ENCODE measurements around the gene ZBTB5. TPM values are rescaled to one million over a fixed set of nuclear protein-coding genes. Genes with fewer than 3 reads are reported as not detected.
A peak's percentile ranks its signal among the peaks of the same experiment; 100 is the strongest.

Gene ZBTB5
- total RNA-seq, 1 experiment from 2014 or later = 5.8 TPM

- ATAC-seq = no peak; the same call in none of the 2 replicates
- ChIA-PET CTCF (interaction anchor here (0.6 kb wide), 1 partner anchor 83 kb away, joined by 4 read pairs; no protein-coding TSS in a partner anchor), POLR2A (ENCODE audit: unreplicated experiment) (no interaction called here)
These were observed 21.0 kb upstream of the ZBTB5 start for GRCh38 chr9:37486256-37486615.

DNA sequence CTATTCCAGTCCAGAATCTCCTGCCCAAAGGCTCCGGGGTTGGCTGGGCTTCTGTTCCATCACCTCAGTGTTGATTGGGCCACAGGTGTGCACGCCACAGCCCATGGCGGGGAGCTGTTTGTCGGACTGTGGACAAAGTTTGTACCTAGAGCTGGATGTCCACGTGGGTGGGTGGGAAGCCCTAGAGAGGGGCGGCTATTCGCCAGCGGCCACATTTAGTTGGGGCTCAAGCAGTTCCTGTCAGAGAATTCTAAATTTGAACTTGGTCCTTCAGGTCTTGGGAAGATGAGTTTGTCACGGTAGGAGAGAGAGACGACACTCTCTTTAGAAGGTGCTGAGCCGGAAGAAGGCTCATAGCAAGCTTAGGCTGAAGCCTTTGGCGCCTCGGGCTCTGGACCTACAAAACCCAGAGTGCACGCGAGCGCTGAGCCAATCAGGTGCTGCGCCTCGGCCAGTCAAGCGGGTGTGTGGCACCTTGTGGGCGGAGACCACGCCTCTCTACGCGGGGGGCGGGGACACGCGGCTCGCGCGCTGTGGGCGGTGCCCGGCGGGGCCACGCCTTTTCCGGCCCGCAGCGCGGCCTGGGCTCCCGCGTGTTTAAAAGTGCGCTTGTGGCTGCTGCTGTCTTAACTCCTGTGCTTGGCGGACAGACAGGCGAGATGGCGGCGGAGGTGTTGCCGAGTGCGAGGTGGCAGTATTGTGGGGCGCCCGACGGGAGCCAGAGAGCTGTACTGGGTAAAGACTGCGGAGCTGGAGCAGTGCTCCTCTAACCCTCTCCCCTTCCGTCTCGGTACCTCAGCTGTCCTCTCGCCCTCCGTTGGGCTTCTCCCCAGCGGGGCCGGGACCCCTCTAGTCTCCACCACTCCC, 20.4 kb upstream of the ZBTB5 start, which contains the start of gene POLR1E:
Gene POLR1E (plus strand): TSS at position 560 of the 867 bp plus-strand sequence. CDS start 100 bp downstream, at position 660.
- POLR2A ChIA-PET (ENCODE audit: unreplicated experiment) = no interaction called here
- TSS peak; percentile 92 for BruUV-seq (replicated peaks)
- H4K20me1 ChIP-seq (ENCODE audit: low read length) = peaks cover 3% of the 10 kb centered on the region; the same call in 1 of the 2 replicates
- no peaks in the 10 kb centered on the region for H3F3A ChIP-seq (ENCODE audit: low read length, unreplicated experiment)
- peak within 1 kb of the TSS; percentile 38 for H3K27ac ChIP-seq (ENCODE audit: low read length)
- peaks cover 28% of the 10 kb centered on the region for H3K4me1 ChIP-seq (ENCODE audit: insufficient read depth, low read length)
- DNase-seq = peak; percentile 94
- intact Hi-C loops (cut with micrococcal nuclease) = loop anchor here (10.0 kb wide), 2 partner anchors 89 to 419 kb away; partner anchors contain the start of genes FBXO10 and SLC25A51
- H3K9me2 ChIP-seq (replicated peaks; ENCODE audit: low read length) = no peaks in the 10 kb centered on the region
- peak within 1 kb of the TSS; percentile 87 for H2AFZ ChIP-seq (ENCODE audit: low read length)
- no peaks in the 10 kb centered on the region for H3K9me3 ChIP-seq (ENCODE audit: low read length)
- CTCF ChIA-PET = interaction anchor here (0.6 kb wide), 1 partner anchor 83 kb away, joined by 4 read pairs; no protein-coding TSS in a partner anchor
- no peaks in the 10 kb centered on the region for H3K27me3 ChIP-seq (ENCODE audit: low read length)
- H3K36me3 ChIP-seq (ENCODE audit: low read depth, low read length) = peaks cover 9% of the 10 kb centered on the region; the same call in 1 of the 2 replicates
- H3K4me3 ChIP-seq (ENCODE audit: low read length) = peak within 1 kb of the TSS; percentile 90
- H3K79me2 ChIP-seq (ENCODE audit: low read length) = peaks cover 42% of the 10 kb centered on the region
- ATAC-seq = peak; percentile 91
- TF ChIP-seq EZH2phosphoT487 (IDR thresholded peaks at IDR 0.05; ENCODE audit: borderline replicate concordance, low read length) (no peak), EZH2 (IDR thresholded peaks at IDR 0.05; ENCODE audit: low read length, unreplicated experiment) (no peak), CTCF (conservative IDR thresholded peaks at IDR 0.05; ENCODE audit: low read depth, low read length) (no peak)
- H3K4me2 ChIP-seq (ENCODE audit: low read length) = peak within 1 kb of the TSS; percentile 98
- peak within 1 kb of the TSS; percentile 94 for H3K9ac ChIP-seq (ENCODE audit: low read length)

More at GRCh38 chr9:37486256-37486615, 21.0 kb upstream of the ZBTB5 start:
- peak overlapping the region; percentile 98 for H3K4me2 ChIP-seq (ENCODE audit: low read length)
- H3K27ac ChIP-seq (ENCODE audit: low read length) = peak overlapping the region; percentile 8
- no peak for TF ChIP-seq CTCF (conservative IDR thresholded peaks at IDR 0.05; ENCODE audit: low read depth, low read length)
- TF ChIP-seq EZH2phosphoT487 (IDR thresholded peaks at IDR 0.05; ENCODE audit: borderline replicate concordance, low read length) = no peak
- no peak for TF ChIP-seq EZH2 (IDR thresholded peaks at IDR 0.05; ENCODE audit: low read length, unreplicated experiment)
- H3K9me3 ChIP-seq (ENCODE audit: low read length) = no peaks in the 10 kb centered on the region
- H3K36me3 ChIP-seq (ENCODE audit: low read depth, low read length) = peaks cover 15% of the 10 kb centered on the region; the same call in 1 of the 2 replicates
- peaks cover 3% of the 10 kb centered on the region; the same call in 1 of the 2 replicates for H4K20me1 ChIP-seq (ENCODE audit: low read length)
- peak overlapping the region; percentile 90 for H3K4me3 ChIP-seq (ENCODE audit: low read length)
- H2AFZ ChIP-seq (ENCODE audit: low read length) = peak overlapping the region; percentile 87
- intact Hi-C loops (cut with micrococcal nuclease) = loop anchor here (10.0 kb wide), 2 partner anchors 89 to 419 kb away; partner anchors contain the start of genes FBXO10 and SLC25A51
- no peak for DNase-seq
- H3K79me2 ChIP-seq (ENCODE audit: low read length) = peaks cover 47% of the 10 kb centered on the region
- H3K27me3 ChIP-seq (ENCODE audit: low read length) = no peaks in the 10 kb centered on the region
- peaks cover 28% of the 10 kb centered on the region for H3K4me1 ChIP-seq (ENCODE audit: insufficient read depth, low read length)
- H3F3A ChIP-seq (ENCODE audit: low read length, unreplicated experiment) = no peaks in the 10 kb centered on the region
- peak overlapping the region; percentile 94 for H3K9ac ChIP-seq (ENCODE audit: low read length)
- no TSS peak for BruUV-seq (replicated peaks)
- no peaks in the 10 kb centered on the region for H3K9me2 ChIP-seq (replicated peaks; ENCODE audit: low read length)

Data from PC-3 (cell line).